Transverse colon (tissue), 4 donors: ENCODE data around the gene FSCN2. TPM values are rescaled to one million over a fixed set of nuclear protein-coding genes. Genes with fewer than 3 reads are reported as not detected.

ENCODE experiments used
- DNase-seq: peaks from one replicate; pipeline ENCODE4 v3.0.0-alpha.2; 2019
- H3K27ac ChIP-seq, 4 donors: fragments of 200-600 bp; sonication (generic); 2 replicates each; pipeline ENCODE4 v1.5.1; 2016 to 2018; ENCODE audit warnings: inconsistent platforms in 4 of 4
- H3K27me3 ChIP-seq: fragments of 200-600 bp; sonication (generic); 2 replicates; pipeline ENCODE4 v1.5.1; 2017; ENCODE audit warnings: inconsistent platforms
- H3K36me3 ChIP-seq, 4 donors: fragments of 200-600 bp; sonication (generic); 2 replicates each; pipeline ENCODE4 v1.5.1; 2017 to 2019; ENCODE audit warnings: inconsistent platforms in 4 of 4
- H3K4me1 ChIP-seq, 4 donors: fragments of 200-600 bp; sonication (generic); 2 replicates each; pipeline ENCODE4 v1.5.1; 2017 to 2020; ENCODE audit warnings: inconsistent platforms in 4 of 4
- H3K4me3 ChIP-seq, 4 donors: fragments of 200-600 bp; sonication (generic); 1 replicate in 1 of 4; 2 replicates in 3 of 4; pipeline versions ENCODE4 v1.5.1 to v1.6.1; 2017 to 2019; ENCODE audit warnings: inconsistent platforms in 4 of 4
- H3K9me3 ChIP-seq, 2 donors: fragments of 200-600 bp; sonication (generic); 2 replicates each; pipeline ENCODE4 v1.5.1; 2017 to 2019; ENCODE audit warnings: inconsistent platforms in 2 of 2
- EP300 ChIP-seq: sonication (generic); formaldehyde crosslinking; IDR thresholded peaks from one replicate; pipeline ENCODE4 v1.6.1; 2017; ENCODE audit warnings: antibody characterized with exemption, low read depth
- POLR2A ChIP-seq: fragments of 450-650 bp; IDR thresholded peaks from one replicate; pipeline ENCODE4 v1.6.1; 2016; ENCODE audit warnings: antibody characterized with exemption, mild to moderate bottlenecking, moderate library complexity
- POLR2AphosphoS5 ChIP-seq, 3 donors: sonication (generic); formaldehyde crosslinking; IDR thresholded peaks; one replicate each; pipeline ENCODE4 v1.6.1; 2016; ENCODE audit warnings: antibody characterized with exemption in 3 of 3
- WGBS, 2 donors: methylation state at CpG; one replicate each; pipeline ENCODE4 v1.1.5; 2018; ENCODE audit warnings: low coverage in 1 of 2; 5-methylcytosine and 5-hydroxymethylcytosine counted together
- in situ Hi-C, 4 donors: fragments of 200-750 bp; cut with MboI; loops; one replicate each; pipeline versions ENCODE4 v1.15.0 to v1.15.1; 2017; ENCODE audit warnings: low sequenced_read_pairs in 3 of 4, low pct_ligation_motif_present in 1 of 4, low pct_unique_long_range_greater_than_20kb in 1 of 4
- intact Hi-C: fragments of 100-400 bp; cut with DNase I; formaldehyde crosslinking; loops from one replicate; pipeline ENCODE4 v1.15.1; 2023; ENCODE audit warnings: low total_unique reads
- total RNA-seq, 4 donors: library from RNA; depleted of rRNA; stranded (reverse); fragments of >200 nt; gene quantifications; one replicate each; pipeline ENCODE4 v1.1.0, GENCODE V29; 2016
- TF ChIP-seq, protein P1 (sequence below), 5 experiments: fragments of 200-600 bp in 3 of 5; fragments of 450-650 bp in 2 of 5; sonication (generic) in 3 of 5; IDR thresholded peaks; 1 replicate in 2 of 5; 2 replicates in 3 of 5; pipeline ENCODE4 v1.5.1; 2016 to 2017; ENCODE audit warnings: antibody characterized with exemption in 5 of 5, inconsistent platforms in 3 of 5, mild to moderate bottlenecking in 2 of 5, moderate library complexity in 1 of 5

FSCN2 gene
- total RNA-seq, 4 donors from 2014 or later = 2.3 to 36.4 (median 17.2) TPM

DNA sequence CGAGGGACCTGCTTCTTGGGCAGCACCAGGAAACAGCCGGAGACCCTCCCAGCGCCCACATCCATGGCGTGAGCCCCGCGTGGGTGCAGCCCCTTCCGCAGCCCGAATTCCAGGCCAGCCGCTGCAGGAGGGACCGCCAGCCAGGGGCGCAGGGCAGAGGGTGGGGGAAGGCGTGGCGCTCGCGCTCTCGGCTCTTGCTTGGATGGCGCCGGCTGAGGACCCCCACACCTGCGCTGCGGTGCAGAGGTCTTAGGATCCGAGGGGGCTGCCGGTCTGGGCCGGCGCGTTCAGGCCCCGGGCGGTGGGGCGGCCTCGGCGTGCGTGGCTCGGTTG lies 44.3 kb upstream of the FSCN2 start:
- Histone ChIP-seq H3K9me3 (no peaks in the 10 kb centered on the region), H3K27me3 (peaks cover 29% of the 10 kb centered on the region), H3K4me3 (peak overlapping the region; percentile 16 to 52 (median 44)), H3K27ac (no peak overlapping the region), H3K36me3 (no peaks in the 10 kb centered on the region), H3K4me1 (peaks cover 20 to 41% (median 36%) of the 10 kb centered on the region in 4 donors)
- TF ChIP-seq POLR2AphosphoS5 (IDR thresholded peaks at IDR 0.05) (no peak), POLR2A (no peak), EP300 (no peak)
- TF ChIP-seq, protein P1, sequence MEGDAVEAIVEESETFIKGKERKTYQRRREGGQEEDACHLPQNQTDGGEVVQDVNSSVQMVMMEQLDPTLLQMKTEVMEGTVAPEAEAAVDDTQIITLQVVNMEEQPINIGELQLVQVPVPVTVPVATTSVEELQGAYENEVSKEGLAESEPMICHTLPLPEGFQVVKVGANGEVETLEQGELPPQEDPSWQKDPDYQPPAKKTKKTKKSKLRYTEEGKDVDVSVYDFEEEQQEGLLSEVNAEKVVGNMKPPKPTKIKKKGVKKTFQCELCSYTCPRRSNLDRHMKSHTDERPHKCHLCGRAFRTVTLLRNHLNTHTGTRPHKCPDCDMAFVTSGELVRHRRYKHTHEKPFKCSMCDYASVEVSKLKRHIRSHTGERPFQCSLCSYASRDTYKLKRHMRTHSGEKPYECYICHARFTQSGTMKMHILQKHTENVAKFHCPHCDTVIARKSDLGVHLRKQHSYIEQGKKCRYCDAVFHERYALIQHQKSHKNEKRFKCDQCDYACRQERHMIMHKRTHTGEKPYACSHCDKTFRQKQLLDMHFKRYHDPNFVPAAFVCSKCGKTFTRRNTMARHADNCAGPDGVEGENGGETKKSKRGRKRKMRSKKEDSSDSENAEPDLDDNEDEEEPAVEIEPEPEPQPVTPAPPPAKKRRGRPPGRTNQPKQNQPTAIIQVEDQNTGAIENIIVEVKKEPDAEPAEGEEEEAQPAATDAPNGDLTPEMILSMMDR (IDR thresholded peaks at IDR 0.05) = no peak
- intact Hi-C loops = loop anchor here (2.0 to 5.0 kb wide), 3 partner anchors 89 to 232 kb away; partner anchors contain the start of gene BAHCC1
- in situ Hi-C loops = loop anchor here in 3 of 4 donors (25.0 kb wide), 3 partner anchors 97 to 222 kb away; partner anchors contain the start of genes BAHCC1 (in 1 of the 3) and SLC38A10 (in 1 of the 3)
- WGBS, 2 donors = 37% methylated on average over 5 of the region's 32 CpGs; no CpG with 5 or more reads in 1 of the 2 donors
- no peak for DNase-seq

- no peaks in the 10 kb centered on the region for H3K9me3 ChIP-seq
- 10% methylated on average over 27 of the region's 60 CpGs; no CpG with 5 or more reads in 1 of the 2 donors for WGBS, 2 donors
- no peak overlapping the region for H3K27ac ChIP-seq
- peak; percentile 90 for DNase-seq
- peaks cover 20 to 44% (median 38%) of the 10 kb centered on the region in 4 donors for H3K4me1 ChIP-seq
- no peak for TF ChIP-seq POLR2A
- no peak for TF ChIP-seq EP300
- peak in 1 of 3 donors; percentile 36 for TF ChIP-seq POLR2AphosphoS5 (IDR thresholded peaks at IDR 0.05)
- TF ChIP-seq, protein P1 (IDR thresholded peaks at IDR 0.05) = peak; percentile 78 to 99 (median 97)
- no peaks in the 10 kb centered on the region for H3K36me3 ChIP-seq
- H3K4me3 ChIP-seq = peak overlapping the region; percentile 16 to 52 (median 44)
- in situ Hi-C loops (loop anchor here in 3 of 4 donors (25.0 kb wide), 3 partner anchors 97 to 222 kb away; partner anchors contain the start of genes BAHCC1 (in 1 of the 3) and SLC38A10 (in 1 of the 3)), intact Hi-C loops (loop anchor here (5.0 kb wide), 2 partner anchors 192 to 232 kb away; no protein-coding TSS in a partner anchor)
- H3K27me3 ChIP-seq = peaks cover 29% of the 10 kb centered on the region
Observed at GRCh38 chr17:81484195-81484979, 43.8 kb upstream of the FSCN2 start.

DNA sequence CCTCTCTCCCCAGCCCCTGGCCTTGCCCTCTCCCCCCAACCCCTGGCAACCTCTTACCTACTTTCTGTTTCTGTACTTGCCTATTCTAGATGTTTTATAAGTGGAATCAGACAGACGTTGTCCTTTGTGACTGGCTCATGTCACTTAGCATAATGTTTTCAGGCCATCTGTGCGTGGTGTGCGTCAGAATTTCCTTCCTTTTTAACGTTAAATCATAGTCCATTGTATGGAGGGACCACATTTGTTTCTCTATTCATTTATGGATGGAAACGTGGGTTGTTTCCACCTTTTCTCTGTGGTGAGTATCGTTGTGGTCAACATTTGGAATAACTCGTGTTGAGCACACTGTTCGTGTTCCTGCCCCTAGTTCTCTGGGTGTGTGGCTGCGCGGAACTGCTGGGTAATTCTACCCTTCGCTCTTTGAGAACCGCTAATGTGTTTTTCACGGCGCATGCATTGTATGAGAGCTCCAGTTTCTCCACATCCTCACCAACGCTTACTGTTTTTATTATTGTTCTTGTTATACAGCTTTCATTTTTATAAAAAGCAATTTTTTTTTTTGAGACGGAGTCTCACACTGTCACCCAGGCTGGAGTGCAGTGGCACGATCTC lies 41.9 kb upstream of the FSCN2 start:
- TF ChIP-seq, protein P1 (IDR thresholded peaks at IDR 0.05) = no peak
- TF ChIP-seq POLR2A (no peak), POLR2AphosphoS5 (IDR thresholded peaks at IDR 0.05) (no peak), EP300 (no peak)
- Histone ChIP-seq H3K36me3 (no peaks in the 10 kb centered on the region), H3K27me3 (peaks cover 17% of the 10 kb centered on the region), H3K27ac (no peak overlapping the region), H3K4me3 (no peak overlapping the region), H3K9me3 (no peaks in the 10 kb centered on the region), H3K4me1 (peaks cover 20 to 45% (median 36%) of the 10 kb centered on the region in 4 donors)
- DNase-seq = no peak
- WGBS, 2 donors = 69 to 75% methylated on average over 8 to 17 of the region's 17 CpGs
- in situ Hi-C loops (loop anchor here in 3 of 4 donors (25.0 kb wide), 3 partner anchors 99 to 224 kb away; partner anchors contain the start of genes BAHCC1 (in 1 of the 3) and SLC38A10 (in 1 of the 3)), intact Hi-C loops (no loop called here)

DNA sequence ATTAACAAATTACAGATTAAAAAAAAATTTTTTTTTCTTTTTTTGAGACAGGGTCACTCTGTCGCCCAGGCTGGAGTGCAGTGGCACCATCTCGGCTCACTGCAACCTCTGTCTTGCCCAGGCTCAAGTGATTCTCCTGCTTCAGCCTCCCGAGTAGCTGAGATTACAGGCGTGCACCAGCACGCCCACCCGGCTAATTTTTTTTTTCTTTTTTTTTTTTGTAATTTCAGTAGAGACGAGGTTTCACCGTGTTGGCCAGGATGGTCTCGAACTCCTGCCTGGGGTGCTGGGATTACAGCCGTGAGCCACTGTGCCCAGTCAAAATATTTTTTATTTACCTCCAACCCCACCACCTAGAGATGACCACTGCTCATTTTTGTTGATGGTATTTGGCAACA lies 41.1 kb upstream of the FSCN2 start:
- 75 to 77% methylated on average over 9 to 10 of the region's 10 CpGs for WGBS, 2 donors
- H3K27ac ChIP-seq = no peak overlapping the region
- H3K36me3 ChIP-seq = no peaks in the 10 kb centered on the region
- peaks cover 20 to 41% (median 31%) of the 10 kb centered on the region in 4 donors for H3K4me1 ChIP-seq
- no peaks in the 10 kb centered on the region for H3K9me3 ChIP-seq
- in situ Hi-C loops (loop anchor here in 3 of 4 donors (25.0 kb wide), 3 partner anchors 100 to 225 kb away; partner anchors contain the start of genes BAHCC1 (in 1 of the 3) and SLC38A10 (in 1 of the 3)), intact Hi-C loops (loop anchor here (1.0 kb wide), 1 partner anchor 36 kb away; no protein-coding TSS in a partner anchor)
- no peak for TF ChIP-seq POLR2A
- TF ChIP-seq, protein P1 (IDR thresholded peaks at IDR 0.05) = no peak
- no peak for DNase-seq
- H3K4me3 ChIP-seq = peak overlapping the region in 2 of 4 donors; percentile 51 to 70
- peaks cover 9% of the 10 kb centered on the region for H3K27me3 ChIP-seq
